HCT116 (cell line): Measurements from ENCODE around the gene TBC1D12. TPM values are rescaled to one million over a fixed set of nuclear protein-coding genes. Genes with fewer than 3 reads are reported as not detected.

Experiments
- ATAC-seq: fragments of 200-7000 bp; cut with Tn5 transposase; 2 replicates; pipeline ENCODE4 v1.9.1; 2020; ENCODE audit warnings: mild to moderate bottlenecking, moderate library complexity
- BruUV-seq: library from RNA; stranded (reverse); fragments of 400-500 nt; replicated peaks from 2 replicates; lab custom pipeline; 2021; lab: Mats Ljungman, UMichigan
- CTCF ChIA-PET: fragments of 300-600 bp; sonication (Branson Sonifier 250); formaldehyde crosslinking; loops from one replicate; lab custom pipeline; 2021; ENCODE audit warnings: antibody characterized with exemption; lab: Charles Lee
- POLR2A ChIA-PET: fragments of 300-600, 350-600 bp; sonication (Branson Sonifier 250); formaldehyde crosslinking; loops from one replicate; lab custom pipeline; 2021; ENCODE audit warnings: antibody characterized with exemption; lab: Charles Lee
- RAD21 ChIA-PET, 2 experiments: fragments of 300-600 bp; sonication (Branson Sonifier 250); formaldehyde crosslinking; loops; one replicate each; lab custom pipeline; 2023; ENCODE audit warnings: low total read pairs in 2 of 2; ENCODE audit not compliant: uncharacterized antibody in 2 of 2, unreplicated experiment in 2 of 2, low non-redundant PET in 1 of 2; lab: Charles Lee
- DNase-seq: peaks from one replicate; pipeline ENCODE4 v3.0.0-alpha.2; 2010; ENCODE audit warnings: low read depth, low spot score
- H2AFZ ChIP-seq: fragments of 200-600 bp; shearing (Covaris generic), sonication (generic); 2 replicates; pipeline ENCODE4 v1.6.1; 2017; ENCODE audit warnings: low read depth, mixed run types, mixed read lengths, antibody characterized with exemption, low read length; ENCODE audit not compliant: poor library complexity, severe bottlenecking
- H3K27ac ChIP-seq: 2 replicates; pipeline ENCODE4 v1.5.1; 2012; ENCODE audit warnings: low read depth, low read length
- H3K27me3 ChIP-seq: fragments of 200-600 bp; sonication (generic); 2 replicates; pipeline ENCODE4 v1.6.1; 2016; ENCODE audit warnings: mixed run types, low read length, mixed read lengths; ENCODE audit not compliant: insufficient read depth
- H3K36me3 ChIP-seq, 2 experiments: fragments of 200-500 bp in 1 of 2; fragments of 200-600 bp in 1 of 2; sonication (Bioruptor generic) in 1 of 2; sonication (generic) in 1 of 2; 2 replicates each; pipeline versions ENCODE4 v1.5.1 to v1.6.1; 2014 to 2016; ENCODE audit warnings: low read length in 2 of 2, inconsistent platforms in 1 of 2, mixed read lengths in 1 of 2, mixed run types in 1 of 2; ENCODE audit not compliant: insufficient read depth in 2 of 2, control insufficient read depth in 1 of 2
- H3K4me1 ChIP-seq, 2 experiments: fragments of 200-600 bp in 1 of 2; sonication (generic) in 1 of 2; 2 replicates each; pipeline versions ENCODE4 v1.5.1 to v1.6.1; 2012 to 2017; ENCODE audit warnings: low read length in 2 of 2, inconsistent platforms in 1 of 2, mild to moderate bottlenecking in 1 of 2, mixed read lengths in 1 of 2, mixed run types in 1 of 2, moderate library complexity in 1 of 2; ENCODE audit not compliant: insufficient read depth in 2 of 2, control insufficient read depth in 1 of 2
- H3K4me2 ChIP-seq: fragments of 200-600 bp; sonication (generic); 2 replicates; pipeline ENCODE4 v1.6.1; 2017; ENCODE audit warnings: mixed run types, low read length, mixed read lengths
- H3K4me3 ChIP-seq, 2 experiments: fragments of 200-600 bp in 1 of 2; sonication (generic) in 1 of 2; replicated peaks in 1 of 2; 2 replicates each; pipeline ENCODE4 v1.5.1; 2011 to 2016; ENCODE audit warnings: low read length in 2 of 2, control low read depth in 1 of 2, low read depth in 1 of 2, mild to moderate bottlenecking in 1 of 2, mixed read lengths in 1 of 2, mixed run types in 1 of 2
- H3K79me2 ChIP-seq: fragments of 200-600 bp; sonication (generic); 2 replicates; pipeline ENCODE4 v1.6.1; 2017; ENCODE audit warnings: mild to moderate bottlenecking, mixed run types, low read length, moderate library complexity, mixed read lengths; ENCODE audit not compliant: insufficient read depth
- H3K9ac ChIP-seq: fragments of 200-600 bp; sonication (generic); 2 replicates; pipeline ENCODE4 v1.6.1; 2016; ENCODE audit warnings: low read length, mixed read lengths
- H3K9me2 ChIP-seq: fragments of 200-600 bp; sonication (generic), shearing (Covaris generic); 2 replicates; pipeline ENCODE4 v1.6.1; 2017; ENCODE audit warnings: mixed run types, mild to moderate bottlenecking, moderate library complexity; ENCODE audit not compliant: insufficient read depth
- H3K9me3 ChIP-seq, 2 experiments: fragments of 200-500 bp in 1 of 2; fragments of 200-600 bp in 1 of 2; sonication (Bioruptor generic) in 1 of 2; sonication (generic) in 1 of 2; 2 replicates each; pipeline ENCODE4 v1.6.1; 2014 to 2017; ENCODE audit warnings: low read length in 2 of 2, mixed read lengths in 2 of 2, inconsistent platforms in 1 of 2, low read depth in 1 of 2, mild to moderate bottlenecking in 1 of 2, mixed run types in 1 of 2, moderate library complexity in 1 of 2; ENCODE audit not compliant: control insufficient read depth in 1 of 2, insufficient read depth in 1 of 2
- H4K20me1 ChIP-seq: fragments of 200-600 bp; sonication (generic), shearing (Covaris generic); 2 replicates; pipeline ENCODE4 v1.6.1; 2017; ENCODE audit warnings: mixed run types, mild to moderate bottlenecking, moderate library complexity; ENCODE audit not compliant: insufficient read depth
- CBX3 ChIP-seq: IDR thresholded peaks from 2 replicates; pipeline ENCODE4 v1.6.1; 2012; ENCODE audit warnings: low read depth
- CEBPB ChIP-seq: IDR thresholded peaks from 2 replicates; pipeline ENCODE4 v1.6.1; 2012; ENCODE audit warnings: low read depth
- ELF1 ChIP-seq: IDR thresholded peaks from 2 replicates; pipeline ENCODE4 v1.6.1; 2012; ENCODE audit warnings: low read depth, borderline replicate concordance
- EZH2phosphoT487 ChIP-seq: fragments of 200-600 bp; IDR thresholded peaks from 2 replicates; pipeline ENCODE4 v1.6.1; 2018; ENCODE audit warnings: antibody characterized with exemption, borderline replicate concordance
- FOSL1 ChIP-seq: IDR thresholded peaks from 2 replicates; pipeline ENCODE4 v1.6.1; 2012; ENCODE audit warnings: low read depth
- POLR2A ChIP-seq: IDR thresholded peaks from 2 replicates; pipeline ENCODE4 v1.7.0; 2011; ENCODE audit warnings: borderline replicate concordance; ENCODE audit not compliant: insufficient read depth, insufficient read length; ENCODE audit errors: extremely low read depth
- POLR2AphosphoS5 ChIP-seq: IDR thresholded peaks from 2 replicates; pipeline ENCODE4 v1.6.1; 2011; ENCODE audit warnings: mild to moderate bottlenecking, low read depth, low read length, moderate library complexity
- SRF ChIP-seq: IDR thresholded peaks from 2 replicates; pipeline ENCODE4 v1.6.1; 2012; ENCODE audit warnings: low read depth
- intact Hi-C: fragments of 100-400 bp; cut with micrococcal nuclease; formaldehyde crosslinking; loops from 2 replicates; pipeline ENCODE4 v1.10.0; 2022
- total RNA-seq: library from RNA; stranded (reverse); gene quantifications from one replicate; pipeline ENCODE4 v1.2.1, GENCODE V29; 2021; ENCODE audit not compliant: unreplicated experiment
- TF ChIP-seq, protein P1 (sequence below): IDR thresholded peaks from 2 replicates; pipeline ENCODE4 v1.6.1; 2012; ENCODE audit warnings: low read depth

The TBC1D12 gene
- total RNA-seq, 1 experiment from 2014 or later = 7.1 TPM

DNA sequence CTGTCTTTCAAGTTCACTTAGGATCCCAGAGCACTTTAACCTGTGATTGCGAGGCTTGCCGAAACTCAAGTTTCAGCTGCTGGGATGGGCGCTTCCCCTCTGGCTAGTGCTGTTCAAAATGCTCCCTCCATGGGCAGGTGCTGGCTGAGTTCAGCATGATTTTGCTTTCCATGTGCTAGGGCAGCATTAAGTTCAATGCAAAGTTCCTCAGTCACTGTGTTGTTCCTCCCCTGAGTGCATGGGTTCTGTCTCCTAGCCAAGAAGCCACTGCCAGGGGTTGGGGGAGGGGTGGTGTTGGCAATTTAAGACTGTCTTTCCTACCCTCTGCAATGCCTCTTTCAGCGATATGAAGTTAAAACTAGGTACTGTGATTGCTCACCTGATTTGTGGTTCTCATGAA, 86.8 kb downstream of the TBC1D12 start:
- no peaks in the 10 kb centered on the region for H3K4me1 ChIP-seq
- ChIA-PET CTCF (no interaction called here), POLR2A (no interaction called here), RAD21 (no interaction called here)
- no peaks in the 10 kb centered on the region for H3K9me3 ChIP-seq
- H3K9ac ChIP-seq = no peak overlapping the region
- H3K27me3 ChIP-seq = no peaks in the 10 kb centered on the region
- no peak overlapping the region for H2AFZ ChIP-seq
- no peaks in the 10 kb centered on the region for H4K20me1 ChIP-seq
- H3K4me3 ChIP-seq = no peak overlapping the region
- no TSS peak for BruUV-seq
- intact Hi-C loops = no loop called here
- H3K36me3 ChIP-seq = no peaks in the 10 kb centered on the region
- no peak overlapping the region for H3K27ac ChIP-seq
- no peak for TF ChIP-seq ELF1
- TF ChIP-seq CEBPB = no peak
- TF ChIP-seq FOSL1 = no peak
- TF ChIP-seq SRF = no peak
- no peak for TF ChIP-seq EZH2phosphoT487
- no peak for TF ChIP-seq POLR2A
- TF ChIP-seq, protein P1, sequence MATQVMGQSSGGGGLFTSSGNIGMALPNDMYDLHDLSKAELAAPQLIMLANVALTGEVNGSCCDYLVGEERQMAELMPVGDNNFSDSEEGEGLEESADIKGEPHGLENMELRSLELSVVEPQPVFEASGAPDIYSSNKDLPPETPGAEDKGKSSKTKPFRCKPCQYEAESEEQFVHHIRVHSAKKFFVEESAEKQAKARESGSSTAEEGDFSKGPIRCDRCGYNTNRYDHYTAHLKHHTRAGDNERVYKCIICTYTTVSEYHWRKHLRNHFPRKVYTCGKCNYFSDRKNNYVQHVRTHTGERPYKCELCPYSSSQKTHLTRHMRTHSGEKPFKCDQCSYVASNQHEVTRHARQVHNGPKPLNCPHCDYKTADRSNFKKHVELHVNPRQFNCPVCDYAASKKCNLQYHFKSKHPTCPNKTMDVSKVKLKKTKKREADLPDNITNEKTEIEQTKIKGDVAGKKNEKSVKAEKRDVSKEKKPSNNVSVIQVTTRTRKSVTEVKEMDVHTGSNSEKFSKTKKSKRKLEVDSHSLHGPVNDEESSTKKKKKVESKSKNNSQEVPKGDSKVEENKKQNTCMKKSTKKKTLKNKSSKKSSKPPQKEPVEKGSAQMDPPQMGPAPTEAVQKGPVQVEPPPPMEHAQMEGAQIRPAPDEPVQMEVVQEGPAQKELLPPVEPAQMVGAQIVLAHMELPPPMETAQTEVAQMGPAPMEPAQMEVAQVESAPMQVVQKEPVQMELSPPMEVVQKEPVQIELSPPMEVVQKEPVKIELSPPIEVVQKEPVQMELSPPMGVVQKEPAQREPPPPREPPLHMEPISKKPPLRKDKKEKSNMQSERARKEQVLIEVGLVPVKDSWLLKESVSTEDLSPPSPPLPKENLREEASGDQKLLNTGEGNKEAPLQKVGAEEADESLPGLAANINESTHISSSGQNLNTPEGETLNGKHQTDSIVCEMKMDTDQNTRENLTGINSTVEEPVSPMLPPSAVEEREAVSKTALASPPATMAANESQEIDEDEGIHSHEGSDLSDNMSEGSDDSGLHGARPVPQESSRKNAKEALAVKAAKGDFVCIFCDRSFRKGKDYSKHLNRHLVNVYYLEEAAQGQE = no peak
- no peak for TF ChIP-seq POLR2AphosphoS5
- TF ChIP-seq CBX3 = no peak
- no peaks in the 10 kb centered on the region for H3K9me2 ChIP-seq
- peaks cover 4% of the 10 kb centered on the region; the same call in 1 of the 2 replicates for H3K79me2 ChIP-seq
- no peak overlapping the region for H3K4me2 ChIP-seq
- ATAC-seq (no peak), DNase-seq (no peak)
